HAP-1 (cell line): Measurements from ENCODE around the gene LDLRAP1.
"Not testable (repeated sequence)": the region's sequence is repeated elsewhere in the genome, so short reads cannot be mapped to it uniquely, and the experiment has no call there.

ENCODE experiments used
- DNase-seq, 2 experiments: peaks; one replicate each; pipeline ENCODE4 v3.0.0-alpha.2; 2016 to 2020; ENCODE audit warnings: low spot score in 2 of 2
- H3K27me3 ChIP-seq: fragments of 250-450 bp; sonication (Bioruptor Pico); 2 replicates; pipeline ENCODE4 v1.5.1; 2020; ENCODE audit warnings: low read depth, mild to moderate bottlenecking, moderate library complexity
- H3K36me3 ChIP-seq: fragments of 250-450 bp; sonication (Bioruptor Pico); replicated peaks from 2 replicates; pipeline ENCODE4 v1.5.1; 2020; ENCODE audit warnings: mild to moderate bottlenecking
- H3K4me1 ChIP-seq: fragments of 250-450 bp; sonication (Bioruptor Pico); 2 replicates; pipeline ENCODE4 v1.5.1; 2020; ENCODE audit warnings: mild to moderate bottlenecking
- H3K4me3 ChIP-seq: fragments of 250-450 bp; sonication (Bioruptor Pico); 2 replicates; pipeline ENCODE4 v1.5.1; 2020; ENCODE audit warnings: mild to moderate bottlenecking, moderate library complexity
- H3K9me3 ChIP-seq: fragments of 250-450 bp; sonication (Bioruptor Pico); 2 replicates; pipeline ENCODE4 v1.5.1; 2020; ENCODE audit warnings: mild to moderate bottlenecking, moderate library complexity
- in situ Hi-C: fragments of 300-500 bp; cut with MboI; formaldehyde crosslinking; loops from 3 replicates; pipeline ENCODE4 v1.14.3; 2020; ENCODE audit warnings: low sequenced_read_pairs, inconsistent platforms, mixed read lengths

LDLRAP1 gene

DNA sequence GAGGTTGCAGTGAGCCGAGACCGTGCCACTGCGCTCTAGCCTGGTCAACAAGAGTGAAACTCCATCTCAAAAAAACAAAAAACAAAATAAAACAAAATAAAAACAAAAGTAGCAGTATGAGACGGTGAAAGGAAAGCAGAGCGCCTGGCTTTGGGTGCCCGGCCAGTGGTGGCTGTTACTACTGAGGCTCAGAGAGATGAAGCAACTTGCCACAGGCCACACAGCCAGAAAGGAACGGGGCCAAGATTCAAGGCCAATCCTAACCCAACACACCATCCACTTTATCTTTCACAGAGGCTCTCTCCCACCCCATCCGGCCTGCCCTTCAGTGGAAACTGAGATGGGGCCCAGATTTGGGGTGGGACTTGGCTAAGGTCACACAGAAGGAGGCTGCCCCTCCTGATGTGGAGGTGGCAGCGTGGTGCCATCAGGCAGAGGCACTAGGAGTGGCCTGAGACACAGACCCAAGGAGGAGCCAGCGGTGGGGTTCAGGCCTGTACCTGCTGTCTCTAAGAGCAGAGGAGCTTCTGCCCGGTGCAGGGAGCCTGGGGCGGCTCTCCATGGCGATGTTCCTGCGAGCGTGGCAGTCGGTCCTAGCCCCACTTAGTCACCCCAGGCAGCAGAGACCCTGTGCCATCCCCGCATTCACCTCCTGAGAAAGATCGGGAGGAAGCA lies 33.2 kb downstream of the LDLRAP1 start:
- no peak for DNase-seq
- in situ Hi-C loops: no loop called here
- H3K9me3 ChIP-seq: no peaks in the 10 kb centered on the region
- no peaks in the 10 kb centered on the region for H3K36me3 ChIP-seq
- H3K4me3 ChIP-seq: no peak overlapping the region
- H3K27me3 ChIP-seq: no peaks in the 10 kb centered on the region
- H3K4me1 ChIP-seq: no peaks in the 10 kb centered on the region

DNA sequence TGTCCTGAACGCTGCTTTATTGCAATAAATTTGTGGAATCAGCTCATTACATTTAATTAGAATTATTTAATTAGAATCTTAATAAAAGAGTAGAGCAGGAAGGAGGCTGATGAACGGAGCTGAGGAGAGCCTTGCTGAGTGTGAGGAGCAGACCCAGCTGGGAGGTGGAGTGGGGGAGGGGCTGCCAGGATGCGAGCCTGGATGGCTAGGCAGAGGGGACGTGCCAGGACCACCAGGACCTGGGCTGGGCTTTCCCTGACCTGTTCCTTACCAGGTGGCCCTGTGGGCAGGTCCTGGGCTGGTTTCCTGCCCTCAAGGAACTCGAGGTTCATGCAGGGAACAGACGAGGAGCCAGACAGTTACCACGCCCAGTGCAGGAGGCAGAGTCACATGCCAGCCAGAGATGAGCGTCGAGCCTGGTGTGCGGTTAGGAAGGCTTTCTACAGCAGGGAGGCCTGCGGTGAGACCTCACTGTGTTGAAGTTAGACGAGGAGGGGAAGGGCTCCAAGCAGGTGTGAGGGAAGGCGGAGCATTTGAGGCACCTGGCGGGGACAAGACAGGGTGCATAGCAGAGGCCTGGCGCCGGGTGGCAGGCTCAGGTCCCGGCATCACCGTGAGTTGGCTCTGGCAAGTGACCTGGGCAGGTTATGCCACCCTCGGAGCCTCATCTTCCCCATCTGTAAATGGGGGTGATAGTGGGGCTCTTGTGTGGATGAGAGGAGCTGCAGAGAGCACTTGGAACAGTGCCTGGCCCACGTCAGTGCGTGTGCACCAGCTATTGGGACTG lies 33.9 kb downstream of the LDLRAP1 start:
- in situ Hi-C loops: no loop called here

DNA sequence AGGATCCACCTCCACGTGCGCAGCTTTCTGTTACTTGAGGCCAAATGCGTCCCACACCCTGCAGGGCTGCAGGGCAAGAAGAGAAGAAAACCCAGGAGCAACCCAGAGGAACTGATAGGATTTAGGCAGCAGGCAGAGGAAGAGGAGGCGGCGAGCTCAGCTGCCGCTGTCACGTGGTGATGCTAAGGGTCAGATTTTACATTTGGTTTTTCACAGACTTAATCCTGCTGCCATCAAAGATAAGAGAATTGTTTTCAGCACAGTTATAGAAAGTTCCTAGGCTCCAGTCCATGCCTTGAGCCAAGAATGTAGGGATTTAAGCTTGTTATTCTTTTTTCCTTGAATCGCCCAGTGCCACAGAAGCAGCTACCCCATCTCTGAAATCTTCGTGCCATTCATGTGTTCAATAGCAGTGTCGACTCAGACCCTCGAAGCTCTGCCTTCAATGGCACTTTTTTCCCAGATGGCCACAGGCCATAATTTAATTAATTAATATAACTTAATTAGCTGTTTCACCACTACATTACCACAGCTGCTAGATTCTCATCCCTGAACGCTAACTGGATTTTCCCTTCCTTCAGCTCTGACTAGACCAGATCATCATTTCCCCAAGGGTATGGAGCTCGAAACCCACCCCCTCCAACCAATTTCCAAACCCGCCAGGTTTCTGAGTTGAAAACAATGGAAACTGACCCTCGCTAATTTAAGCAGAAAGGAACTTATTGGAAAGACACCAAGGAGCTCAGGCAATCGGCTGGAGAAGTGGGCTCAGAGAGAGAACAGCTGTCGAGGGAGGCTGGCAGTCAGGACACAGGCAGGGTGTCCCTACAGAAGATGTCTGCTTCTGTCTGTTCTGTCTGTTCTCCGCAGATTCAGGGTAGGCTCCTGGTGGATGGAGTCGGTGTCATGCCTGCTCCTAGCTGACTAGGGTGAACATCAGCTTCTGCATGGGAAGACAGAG lies 36.2 kb downstream of the LDLRAP1 start:
- DNase-seq: no peak
- in situ Hi-C loops: no loop called here
- no peaks in the 10 kb centered on the region for H3K9me3 ChIP-seq

More for the DNA sequence above, 33.9 kb downstream of the LDLRAP1 start:
- H3K36me3 ChIP-seq: no peaks in the 10 kb centered on the region
- H3K27me3 ChIP-seq: no peaks in the 10 kb centered on the region
- H3K4me1 ChIP-seq: no peaks in the 10 kb centered on the region
- DNase-seq: no peak
- H3K9me3 ChIP-seq: no peaks in the 10 kb centered on the region
- no peak overlapping the region for H3K4me3 ChIP-seq

DNA sequence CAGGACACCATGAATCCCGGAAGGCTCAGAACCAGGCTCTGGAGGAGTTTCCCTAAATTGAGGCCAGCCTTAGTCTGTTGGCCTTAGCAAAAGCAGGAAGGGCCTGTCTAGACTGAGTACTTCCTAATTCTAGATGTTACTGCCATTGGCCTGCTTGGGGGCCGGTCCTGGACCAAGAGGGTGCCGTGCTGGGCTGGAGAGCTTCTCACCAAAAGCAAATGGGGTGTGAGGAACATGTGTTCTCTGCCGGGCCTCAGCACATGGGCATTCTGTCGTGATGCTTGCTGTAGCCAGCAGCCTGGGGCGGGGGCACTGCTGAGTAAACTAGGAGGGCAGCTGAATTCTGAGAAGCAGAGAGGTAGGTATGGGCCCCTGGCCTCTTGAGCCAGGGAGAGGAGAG lies 37.5 kb downstream of the LDLRAP1 start:
- H3K9me3 ChIP-seq: no peaks in the 10 kb centered on the region
- H3K4me3 ChIP-seq: no peak overlapping the region
- H3K36me3 ChIP-seq: no peaks in the 10 kb centered on the region
- H3K4me1 ChIP-seq: no peaks in the 10 kb centered on the region
- H3K27me3 ChIP-seq: no peaks in the 10 kb centered on the region
- DNase-seq: no peak
- in situ Hi-C loops: no loop called here

More for the DNA sequence above, 36.2 kb downstream of the LDLRAP1 start:
- H3K36me3 ChIP-seq: no peaks in the 10 kb centered on the region
- no peaks in the 10 kb centered on the region for H3K27me3 ChIP-seq
- H3K4me1 ChIP-seq: no peaks in the 10 kb centered on the region
- H3K4me3 ChIP-seq: no peak overlapping the region

DNA sequence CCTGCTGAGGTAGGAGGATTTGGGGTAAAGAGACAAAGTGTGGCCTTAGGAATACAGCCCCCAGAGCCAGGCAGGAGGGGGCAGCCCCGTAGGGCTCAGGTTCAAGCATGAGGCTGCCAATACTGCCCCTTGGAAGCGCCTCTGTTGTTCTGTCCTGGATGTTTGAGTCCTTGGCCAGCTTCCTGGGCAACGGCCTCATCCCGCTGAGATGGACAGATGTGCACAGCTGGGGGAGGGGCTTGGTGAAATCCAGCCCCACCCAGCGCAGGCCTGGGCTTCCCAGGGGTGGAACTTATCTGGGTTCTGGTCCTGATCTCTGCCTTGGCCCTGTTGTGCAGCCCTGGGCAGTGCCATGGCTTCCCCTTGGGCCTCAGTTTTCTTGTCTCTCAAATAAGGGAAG lies 38.4 kb downstream of the LDLRAP1 start:
- DNase-seq: no peak
- no peaks in the 10 kb centered on the region for H3K27me3 ChIP-seq
- no peaks in the 10 kb centered on the region for H3K36me3 ChIP-seq
- H3K9me3 ChIP-seq: no peaks in the 10 kb centered on the region
- no peaks in the 10 kb centered on the region for H3K4me1 ChIP-seq
- in situ Hi-C loops: no loop called here
- H3K4me3 ChIP-seq: no peak overlapping the region

DNA sequence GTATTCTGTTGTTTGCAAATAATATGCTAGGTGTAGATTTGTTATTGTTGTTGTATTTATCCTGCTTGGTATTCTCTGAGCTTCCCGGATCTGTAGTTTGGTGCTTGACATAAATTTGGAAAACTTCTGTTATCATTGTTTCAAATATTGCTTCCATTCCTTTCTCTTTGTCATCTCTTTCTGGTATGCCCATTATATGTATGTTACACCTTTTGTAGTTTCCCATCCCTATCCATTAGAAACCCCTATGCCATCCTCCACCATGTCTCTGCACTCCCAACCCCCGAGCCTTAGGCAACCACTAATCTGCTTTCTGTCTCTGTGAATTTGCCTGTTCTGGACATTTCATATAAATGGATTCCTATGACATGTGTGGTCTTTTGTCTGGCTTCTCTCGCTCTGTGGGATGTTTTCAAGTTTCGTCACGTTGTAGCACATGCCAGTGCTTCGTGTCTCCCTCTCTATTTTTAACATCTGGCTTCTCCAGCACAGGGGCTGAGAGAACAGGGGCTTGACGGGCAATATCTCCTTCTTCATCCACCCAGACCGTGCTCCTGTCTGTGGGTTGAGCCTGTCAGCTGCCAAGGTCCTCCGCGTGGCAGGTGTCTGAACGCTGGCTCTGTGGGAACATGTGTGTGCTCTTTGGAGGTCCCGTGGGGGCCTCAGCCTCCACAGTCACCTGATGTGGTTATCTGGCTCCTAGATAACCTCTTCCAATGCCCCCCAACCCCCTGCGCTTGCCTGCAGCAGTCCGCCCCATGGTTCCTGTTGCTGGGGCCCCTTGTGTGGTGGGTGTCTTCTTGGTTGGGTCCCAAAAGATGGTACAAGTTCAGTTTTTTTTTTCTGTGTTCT lies 40.3 kb downstream of the LDLRAP1 start:
- in situ Hi-C loops: no loop called here
- Histone ChIP-seq H3K27me3 (no peaks in the 10 kb centered on the region), H3K9me3 (no peaks in the 10 kb centered on the region)

DNA sequence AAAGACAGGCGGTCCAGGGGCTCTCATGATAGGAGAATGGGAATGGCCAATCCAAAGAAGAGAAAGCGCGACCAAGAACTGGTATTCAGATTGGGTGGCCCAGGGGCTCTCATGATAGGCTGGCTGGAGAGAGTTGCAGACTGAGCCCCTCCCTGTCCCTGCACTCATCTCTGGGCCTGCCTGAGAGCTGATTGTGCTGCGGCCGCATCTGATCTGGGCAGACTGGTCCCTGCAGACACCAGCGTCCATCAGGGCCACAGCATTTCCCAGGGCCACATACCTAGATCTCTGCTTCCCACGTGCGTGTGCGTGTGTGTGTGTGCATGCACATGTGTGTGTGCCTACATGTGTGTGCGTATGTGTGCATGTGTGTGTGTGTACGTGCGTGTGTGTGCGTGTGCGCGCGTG lies 42.8 kb downstream of the LDLRAP1 start:
- Histone ChIP-seq H3K9me3 (no peaks in the 10 kb centered on the region), H3K27me3 (no peaks in the 10 kb centered on the region), H3K36me3 (no peaks in the 10 kb centered on the region), H3K4me1 (peaks cover 12% of the 10 kb centered on the region; the same call in 1 of the 2 replicates), H3K4me3 (no peak overlapping the region)
- in situ Hi-C loops: no loop called here
- no peak for DNase-seq

More for the DNA sequence above, 40.3 kb downstream of the LDLRAP1 start:
- no peak for DNase-seq
- no peak overlapping the region for H3K4me3 ChIP-seq
- no peaks in the 10 kb centered on the region for H3K36me3 ChIP-seq
- peaks cover 12% of the 10 kb centered on the region; the same call in 1 of the 2 replicates for H3K4me1 ChIP-seq

DNA sequence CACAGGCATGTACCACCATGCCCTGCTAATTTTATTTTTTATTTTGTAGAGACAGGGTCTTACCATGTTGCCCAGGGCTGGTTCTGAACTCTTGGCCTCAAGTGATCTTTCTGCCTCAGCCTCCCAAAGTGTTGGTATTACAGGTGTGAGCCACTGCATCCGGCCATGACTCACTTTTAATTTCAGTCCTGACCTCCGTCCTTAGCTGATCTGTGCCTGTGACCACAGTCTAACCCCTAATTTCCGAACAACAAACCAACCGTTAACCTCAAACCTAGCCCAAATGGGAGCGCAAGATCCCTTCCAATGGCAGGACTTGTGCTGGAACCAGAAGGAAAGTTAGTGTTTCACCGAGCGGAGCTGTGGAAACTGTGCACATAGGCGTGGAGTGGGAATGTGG lies 43.9 kb downstream of the LDLRAP1 start:
- no peak for DNase-seq
- Histone ChIP-seq H3K36me3 (no peaks in the 10 kb centered on the region), H3K27me3 (no peaks in the 10 kb centered on the region), H3K4me1 (peaks cover 12% of the 10 kb centered on the region; the same call in 1 of the 2 replicates), H3K4me3 (no peak overlapping the region), H3K9me3 (no peaks in the 10 kb centered on the region)
- in situ Hi-C loops: no loop called here

DNA sequence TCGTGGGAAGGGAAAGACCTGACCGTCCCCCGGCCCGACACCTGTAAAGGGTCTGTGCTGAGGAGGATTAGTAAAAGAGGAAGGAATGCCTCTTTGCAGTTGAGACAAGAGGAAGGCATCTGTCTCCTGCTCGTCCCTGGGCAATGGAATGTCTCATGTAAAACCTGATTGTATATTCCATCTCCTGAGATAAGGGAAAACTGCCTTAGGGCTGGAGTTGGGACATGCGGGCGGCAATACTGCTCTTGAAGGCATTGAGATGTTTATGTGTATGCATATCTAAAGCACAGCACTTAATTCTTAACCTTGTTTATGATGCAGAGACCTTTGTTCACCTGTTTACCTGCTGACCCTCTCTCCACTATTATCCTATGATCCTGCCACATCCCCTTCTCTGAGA lies 44.8 kb downstream of the LDLRAP1 start:
- in situ Hi-C loops, H3K36me3 ChIP-seq, H3K27me3 ChIP-seq, H3K4me3 ChIP-seq, H3K9me3 ChIP-seq: not testable (repeated sequence)
- H3K4me1 ChIP-seq: peaks cover 12% of the 10 kb centered on the region; the same call in 1 of the 2 replicates
- peak in 1 of 2 experiments; percentile 7 for DNase-seq

DNA sequence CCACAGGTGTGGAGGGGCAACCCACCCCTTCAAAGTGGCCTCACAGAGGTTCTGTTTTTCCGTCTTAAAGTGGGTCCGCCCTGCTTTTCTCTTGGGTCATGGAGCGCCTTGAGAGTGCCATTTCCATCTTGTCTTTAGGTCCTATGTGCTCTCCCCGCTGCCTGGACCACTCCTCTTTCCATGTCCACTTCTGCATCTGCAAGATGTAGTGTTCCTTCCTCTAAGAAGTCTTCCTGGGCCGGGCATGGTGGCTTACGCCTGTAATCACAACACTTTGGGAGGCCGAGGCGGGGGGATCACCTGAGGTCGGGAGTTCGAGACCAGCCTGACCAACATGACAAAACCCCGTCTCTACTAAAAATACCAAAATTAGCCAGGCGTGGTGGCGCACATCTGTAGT lies 45.4 kb downstream of the LDLRAP1 start:
- DNase-seq, H3K4me3 ChIP-seq, in situ Hi-C loops, H3K9me3 ChIP-seq, H3K27me3 ChIP-seq, H3K36me3 ChIP-seq: not testable (repeated sequence)
- H3K4me1 ChIP-seq: peaks cover 12% of the 10 kb centered on the region; the same call in 1 of the 2 replicates

DNA sequence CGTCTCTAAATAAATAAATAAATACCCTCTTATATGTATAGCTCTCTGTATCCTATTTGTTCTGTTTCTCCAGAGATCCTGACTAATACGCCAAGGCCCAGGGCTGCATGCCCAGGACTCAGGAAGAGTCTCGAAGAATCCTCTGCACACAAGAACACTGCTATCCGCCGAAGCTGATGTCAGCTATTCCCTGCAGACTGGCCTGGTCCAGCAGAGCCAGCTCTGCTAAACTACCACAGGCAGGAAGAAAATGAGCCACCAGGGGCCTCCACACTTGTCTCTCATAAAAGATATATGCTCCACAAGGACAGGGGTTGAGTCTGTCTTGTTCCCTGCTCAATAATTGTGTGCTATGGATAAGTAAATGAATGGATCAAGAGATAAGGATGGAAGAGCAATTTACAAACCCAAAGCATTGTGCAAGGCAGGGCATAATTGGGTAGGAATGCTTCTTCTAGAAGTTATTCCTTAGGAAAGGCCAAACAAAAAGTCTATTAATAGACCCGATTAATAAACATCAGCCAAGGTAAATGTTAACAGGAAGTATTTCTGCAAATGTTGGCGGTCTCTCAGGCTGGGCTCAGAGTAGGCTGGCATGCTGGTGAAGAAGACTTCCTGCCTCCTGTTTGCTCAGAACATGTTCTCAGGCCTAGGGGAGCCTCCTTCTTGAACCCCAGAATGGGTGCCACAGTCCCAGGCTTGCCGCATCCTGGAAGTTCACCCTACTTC lies 46.9 kb downstream of the LDLRAP1 start:
- Histone ChIP-seq H3K9me3 (no peaks in the 10 kb centered on the region), H3K4me1 (peaks cover 12% of the 10 kb centered on the region; the same call in 1 of the 2 replicates), H3K27me3 (no peaks in the 10 kb centered on the region), H3K36me3 (no peaks in the 10 kb centered on the region), H3K4me3 (no peak overlapping the region)
- in situ Hi-C loops: no loop called here
- DNase-seq: peak in 1 of 2 experiments; percentile 4

DNA sequence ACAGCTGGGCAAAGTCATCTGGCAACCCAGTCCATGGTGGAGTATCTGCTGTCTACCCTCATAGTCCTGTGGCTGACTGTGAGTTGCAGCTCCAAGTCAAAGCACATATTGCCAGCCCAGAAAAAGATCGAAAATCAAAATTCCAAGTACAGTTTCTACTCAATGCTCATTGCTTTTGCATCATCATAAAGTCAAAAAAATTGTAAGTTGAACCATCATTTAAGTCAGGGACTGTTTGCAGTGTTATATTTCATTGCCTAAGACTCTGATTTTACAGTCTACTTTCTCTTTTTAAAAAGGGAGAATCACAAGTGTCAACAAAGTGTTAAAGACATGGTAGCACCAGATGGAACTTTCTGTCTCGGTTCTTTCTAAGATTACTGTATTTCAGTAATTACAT lies 50.5 kb downstream of the LDLRAP1 start:
- no peak for DNase-seq
- H3K27me3 ChIP-seq: no peaks in the 10 kb centered on the region
- H3K4me3 ChIP-seq: no peak overlapping the region
- in situ Hi-C loops: no loop called here
- H3K36me3 ChIP-seq: no peaks in the 10 kb centered on the region
- H3K4me1 ChIP-seq: no peaks in the 10 kb centered on the region
- no peaks in the 10 kb centered on the region for H3K9me3 ChIP-seq
